Gastrocnemius medialis (tissue), 4 donors: ENCODE measurements around the gene PLXNA2. TPM values are rescaled to one million over a fixed set of nuclear protein-coding genes. Genes with fewer than 3 reads are reported as not detected.

ENCODE experiments used
- ATAC-seq, 2 donors: fragments of 150-250 bp; one replicate each; pipeline ENCODE4 v1.9.1; 2016
- DNase-seq, 2 donors: peaks; one replicate each; pipeline ENCODE4 v3.0.0-alpha.2; 2019
- H3K27ac ChIP-seq, 4 donors: fragments of 200-600 bp; sonication (generic); 1 replicate in 1 of 4; 2 replicates in 3 of 4; pipeline ENCODE4 v1.5.1; 2016 to 2018; ENCODE audit warnings: mild to moderate bottlenecking in 2 of 4, moderate library complexity in 1 of 4
- H3K27me3 ChIP-seq, 3 donors: fragments of 200-600 bp; sonication (generic) in 2 of 3; 1 replicate in 1 of 3; 2 replicates in 2 of 3; pipeline versions ENCODE4 v1.5.1 to v1.6.0; 2016 to 2019; ENCODE audit warnings: mild to moderate bottlenecking in 1 of 3, moderate library complexity in 1 of 3
- H3K36me3 ChIP-seq, 2 donors: fragments of 200-600 bp; sonication (generic) in 1 of 2; one replicate each; pipeline ENCODE4 v1.5.1; 2017 to 2018
- H3K4me1 ChIP-seq, 2 donors: fragments of 200-600 bp; sonication (generic) in 1 of 2; one replicate each; pipeline ENCODE4 v1.5.1; 2016 to 2017; ENCODE audit warnings: mild to moderate bottlenecking in 2 of 2
- H3K4me3 ChIP-seq, 4 donors: fragments of 200-600 bp; sonication (generic) in 3 of 4; 1 replicate in 1 of 4; 2 replicates in 3 of 4; pipeline ENCODE4 v1.5.1; 2016 to 2019; ENCODE audit warnings: mild to moderate bottlenecking in 2 of 4
- H3K9me3 ChIP-seq, 3 donors: fragments of 200-600 bp; sonication (generic) in 2 of 3; 1 replicate in 1 of 3; 2 replicates in 2 of 3; pipeline ENCODE4 v1.5.1; 2016 to 2019
- POLR2A ChIP-seq, 2 donors: fragments of 450-650 bp; IDR thresholded peaks; one replicate each; pipeline ENCODE4 v1.6.1; 2017; ENCODE audit warnings: antibody characterized with exemption in 2 of 2, mild to moderate bottlenecking in 2 of 2, moderate library complexity in 2 of 2
- in situ Hi-C, 4 donors: fragments of 200-750 bp; cut with MboI; loops; one replicate each; pipeline versions ENCODE4 v1.15.0 to v1.8.0; 2017; ENCODE audit warnings: low sequenced_read_pairs in 4 of 4
- intact Hi-C: fragments of 100-400 bp; cut with DNase I; formaldehyde crosslinking; loops from one replicate; pipeline ENCODE4 v1.15.1; 2023; ENCODE audit warnings: low total_unique reads
- total RNA-seq, 4 donors: library from RNA; depleted of rRNA; stranded (reverse); fragments of >200 nt; gene quantifications; one replicate each; pipeline versions ENCODE4 v1.1.0 to v1.2.3, GENCODE V29; 2016
- TF ChIP-seq, protein P1 (sequence below), 5 experiments: fragments of 450-650 bp in 3 of 5; fragments of 200-600 bp in 2 of 5; sonication (generic) in 2 of 5; IDR thresholded peaks in 4 of 5; conservative IDR thresholded peaks in 1 of 5; 1 replicate in 4 of 5; 2 replicates in 1 of 5; pipeline ENCODE4 v1.5.1; 2016 to 2019; ENCODE audit warnings: antibody characterized with exemption in 5 of 5, mild to moderate bottlenecking in 3 of 5, moderate library complexity in 3 of 5

Gene PLXNA2
- total RNA-seq, 4 donors from 2014 or later: 12.4 to 20.0 (median 16.2) TPM

- H3K4me3 ChIP-seq: no peak overlapping the region
- DNase-seq (no peak), ATAC-seq (no peak)
- no peaks in the 10 kb centered on the region for H3K4me1 ChIP-seq
- no peak for TF ChIP-seq POLR2A (IDR thresholded peaks at IDR 0.05)
- TF ChIP-seq, protein P1, sequence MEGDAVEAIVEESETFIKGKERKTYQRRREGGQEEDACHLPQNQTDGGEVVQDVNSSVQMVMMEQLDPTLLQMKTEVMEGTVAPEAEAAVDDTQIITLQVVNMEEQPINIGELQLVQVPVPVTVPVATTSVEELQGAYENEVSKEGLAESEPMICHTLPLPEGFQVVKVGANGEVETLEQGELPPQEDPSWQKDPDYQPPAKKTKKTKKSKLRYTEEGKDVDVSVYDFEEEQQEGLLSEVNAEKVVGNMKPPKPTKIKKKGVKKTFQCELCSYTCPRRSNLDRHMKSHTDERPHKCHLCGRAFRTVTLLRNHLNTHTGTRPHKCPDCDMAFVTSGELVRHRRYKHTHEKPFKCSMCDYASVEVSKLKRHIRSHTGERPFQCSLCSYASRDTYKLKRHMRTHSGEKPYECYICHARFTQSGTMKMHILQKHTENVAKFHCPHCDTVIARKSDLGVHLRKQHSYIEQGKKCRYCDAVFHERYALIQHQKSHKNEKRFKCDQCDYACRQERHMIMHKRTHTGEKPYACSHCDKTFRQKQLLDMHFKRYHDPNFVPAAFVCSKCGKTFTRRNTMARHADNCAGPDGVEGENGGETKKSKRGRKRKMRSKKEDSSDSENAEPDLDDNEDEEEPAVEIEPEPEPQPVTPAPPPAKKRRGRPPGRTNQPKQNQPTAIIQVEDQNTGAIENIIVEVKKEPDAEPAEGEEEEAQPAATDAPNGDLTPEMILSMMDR (IDR thresholded peaks at IDR 0.05 in 4 of 5, conservative IDR thresholded peaks at IDR 0.05 in 1 of 5): no peak
- intact Hi-C loops (no loop called here), in situ Hi-C loops (no loop called here)
- no peaks in the 10 kb centered on the region for H3K9me3 ChIP-seq
- no peak overlapping the region for H3K27ac ChIP-seq
- H3K27me3 ChIP-seq: no peaks in the 10 kb centered on the region
- no peaks in the 10 kb centered on the region for H3K36me3 ChIP-seq
Measured at GRCh38 chr1:208009303-208009702, 234.9 kb downstream of the PLXNA2 start.

GRCh38 chr1:208008534-208008933, 235.7 kb downstream of the PLXNA2 start:
- TF ChIP-seq POLR2A (IDR thresholded peaks at IDR 0.05): no peak
- TF ChIP-seq, protein P1 (IDR thresholded peaks at IDR 0.05 in 4 of 5, conservative IDR thresholded peaks at IDR 0.05 in 1 of 5): no peak
- H3K4me1 ChIP-seq: no peaks in the 10 kb centered on the region
- no peak overlapping the region for H3K4me3 ChIP-seq
- H3K27ac ChIP-seq: no peak overlapping the region
- H3K36me3 ChIP-seq: no peaks in the 10 kb centered on the region
- no peaks in the 10 kb centered on the region for H3K9me3 ChIP-seq
- H3K27me3 ChIP-seq: no peaks in the 10 kb centered on the region
- no peak for DNase-seq
- ATAC-seq: no peak
- in situ Hi-C loops (no loop called here), intact Hi-C loops (no loop called here)

GRCh38 chr1:208007938-208008342, 236.2 kb downstream of the PLXNA2 start:
- H3K36me3 ChIP-seq: no peaks in the 10 kb centered on the region
- TF ChIP-seq, protein P1 (IDR thresholded peaks at IDR 0.05 in 4 of 5, conservative IDR thresholded peaks at IDR 0.05 in 1 of 5): no peak
- no peak for TF ChIP-seq POLR2A (IDR thresholded peaks at IDR 0.05)
- ATAC-seq: no peak
- DNase-seq: no peak
- H3K27ac ChIP-seq: no peak overlapping the region
- in situ Hi-C loops (no loop called here), intact Hi-C loops (no loop called here)
- H3K9me3 ChIP-seq: no peaks in the 10 kb centered on the region
- H3K4me1 ChIP-seq: no peaks in the 10 kb centered on the region
- H3K27me3 ChIP-seq: no peaks in the 10 kb centered on the region
- H3K4me3 ChIP-seq: no peak overlapping the region

DNA sequence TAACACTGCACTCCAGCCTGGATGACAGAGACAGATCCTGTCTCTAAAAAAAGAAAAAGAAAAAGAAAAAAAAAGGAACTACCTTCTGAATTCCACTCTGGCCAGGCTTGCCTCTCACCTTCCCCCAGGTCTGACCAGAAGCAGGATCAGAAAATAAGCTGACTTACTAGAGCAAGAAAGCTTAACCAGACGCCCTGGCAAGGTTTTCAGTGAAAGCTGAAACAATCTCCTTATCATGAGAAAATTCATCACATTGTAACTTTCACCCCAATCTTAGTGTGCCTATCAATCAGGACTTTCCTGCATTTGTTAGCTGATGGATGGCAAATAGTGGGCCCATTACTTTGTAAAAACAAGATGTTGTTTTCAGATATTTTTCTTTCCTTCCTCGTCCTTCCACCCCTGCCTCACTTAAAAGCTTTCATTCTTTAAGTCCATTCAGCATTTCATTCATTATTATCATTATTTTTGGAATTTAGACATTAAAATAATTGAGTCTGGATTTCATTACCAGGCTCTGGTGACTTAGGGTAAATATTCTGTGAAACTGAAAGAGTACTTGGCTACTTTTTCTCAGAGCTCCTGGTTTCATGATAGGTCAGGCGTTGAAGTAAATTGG, 236.8 kb downstream of the PLXNA2 start:
- TF ChIP-seq, protein P1 (IDR thresholded peaks at IDR 0.05 in 4 of 5, conservative IDR thresholded peaks at IDR 0.05 in 1 of 5): no peak
- no peaks in the 10 kb centered on the region for H3K9me3 ChIP-seq
- no peaks in the 10 kb centered on the region for H3K27me3 ChIP-seq
- H3K27ac ChIP-seq: no peak overlapping the region
- DNase-seq (no peak), ATAC-seq (no peak)
- no peaks in the 10 kb centered on the region for H3K4me1 ChIP-seq
- no peaks in the 10 kb centered on the region for H3K36me3 ChIP-seq
- H3K4me3 ChIP-seq: no peak overlapping the region
- in situ Hi-C loops: no loop called here
- intact Hi-C loops: no loop called here
